GM04504 (cell line): ENCODE data around the gene CORO7.

Experiments
- DNase-seq: peaks from one replicate; pipeline ENCODE4 v3.0.0-alpha.2; 2012; ENCODE audit warnings: low read depth

CORO7 gene

DNA sequence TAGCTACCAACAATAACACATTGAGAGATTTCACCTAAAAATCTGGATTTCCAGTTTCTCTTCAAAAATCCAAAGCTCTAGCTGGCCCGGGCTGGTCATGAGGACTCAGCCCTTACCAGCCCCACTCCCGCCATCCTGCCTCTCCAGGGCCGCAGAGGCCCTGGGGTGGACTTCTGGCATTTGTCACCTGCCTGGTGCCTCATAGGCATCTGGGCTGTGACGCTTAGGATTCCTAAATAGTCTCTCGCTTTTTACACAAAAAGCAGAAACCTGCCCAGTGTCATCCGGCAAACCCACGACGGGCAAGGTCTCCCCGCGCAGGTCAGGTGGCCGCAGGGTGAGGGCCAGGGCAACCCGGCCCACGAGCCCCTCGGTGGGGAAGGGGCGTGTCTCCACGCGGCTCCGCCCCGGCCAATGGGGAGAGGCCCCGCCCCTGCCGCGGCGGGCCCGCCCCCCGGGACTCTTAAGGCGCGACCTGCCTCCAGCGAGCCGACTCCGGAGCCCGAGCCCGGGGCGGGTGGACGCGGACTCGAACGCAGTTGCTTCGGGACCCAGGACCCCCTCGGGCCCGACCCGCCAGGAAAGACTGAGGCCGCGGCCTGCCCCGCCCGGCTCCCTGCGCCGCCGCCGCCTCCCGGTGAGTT is 44.9 kb downstream of the CORO7 start, which contains the start of gene VASN:
TSS of gene VASN (plus strand) at position 492 of the 644 bp plus-strand sequence. CDS start 9,030 bp downstream, outside the sequence.
- DNase-seq = no peak

DNA sequence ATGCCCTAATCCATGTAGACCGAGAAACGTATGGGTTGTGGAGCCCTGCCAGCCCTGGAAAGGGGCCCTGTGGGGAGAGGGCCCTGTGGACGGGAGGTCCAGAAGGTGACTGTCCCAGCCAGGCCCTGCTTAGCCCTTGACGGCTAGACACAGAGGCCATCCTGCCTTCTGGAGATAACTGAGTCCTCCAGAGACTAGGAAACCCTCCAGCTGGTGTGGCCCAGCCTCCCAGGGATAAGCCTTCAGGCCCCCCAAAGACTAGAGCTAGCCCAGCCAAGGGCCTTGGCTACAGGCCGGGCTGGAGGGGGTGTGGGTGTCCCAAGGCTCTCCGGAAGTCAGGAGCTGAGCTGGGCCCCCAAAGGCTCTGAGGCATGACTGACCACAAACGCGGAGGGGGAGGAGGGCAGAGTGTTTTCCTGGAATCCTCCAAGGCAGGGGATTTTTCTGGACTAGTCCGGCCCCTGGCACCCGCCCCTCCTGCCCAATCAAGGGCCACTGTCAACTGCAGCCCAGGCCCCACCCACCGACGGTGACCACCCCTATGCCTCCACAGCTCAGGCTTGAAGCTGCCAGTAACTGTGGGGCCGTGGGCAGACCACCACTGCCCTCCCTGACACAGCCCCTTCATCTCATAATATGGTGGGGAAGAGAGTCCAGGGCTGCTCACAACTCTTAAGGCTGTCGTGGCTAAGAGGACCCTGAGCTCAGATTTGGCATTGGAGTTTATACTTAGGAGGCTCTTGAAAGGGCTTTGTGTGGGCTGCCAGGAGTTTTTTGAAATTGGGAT is 45.6 kb downstream of the CORO7 start:
- no peak for DNase-seq

DNA sequence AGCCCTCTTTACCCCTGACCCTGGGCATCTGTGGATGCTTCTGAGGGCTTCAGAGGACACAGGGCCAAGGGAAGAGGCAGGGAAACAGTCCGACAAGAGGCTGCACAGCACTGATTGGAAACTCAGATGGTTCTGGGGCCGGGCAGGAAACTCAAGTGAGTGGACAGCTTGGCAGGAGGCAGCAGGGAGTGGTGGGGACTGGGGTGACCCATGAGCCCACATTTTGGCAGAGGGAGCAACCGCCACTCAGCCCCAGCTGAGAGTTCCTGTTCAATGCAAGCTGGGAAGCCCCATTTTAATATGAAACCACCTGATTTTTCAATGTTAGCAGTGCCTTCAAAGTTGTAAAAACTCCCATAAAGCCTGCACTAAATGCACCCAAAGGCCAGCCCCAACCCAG is 46.2 kb downstream of the CORO7 start:
- DNase-seq = no peak

DNA sequence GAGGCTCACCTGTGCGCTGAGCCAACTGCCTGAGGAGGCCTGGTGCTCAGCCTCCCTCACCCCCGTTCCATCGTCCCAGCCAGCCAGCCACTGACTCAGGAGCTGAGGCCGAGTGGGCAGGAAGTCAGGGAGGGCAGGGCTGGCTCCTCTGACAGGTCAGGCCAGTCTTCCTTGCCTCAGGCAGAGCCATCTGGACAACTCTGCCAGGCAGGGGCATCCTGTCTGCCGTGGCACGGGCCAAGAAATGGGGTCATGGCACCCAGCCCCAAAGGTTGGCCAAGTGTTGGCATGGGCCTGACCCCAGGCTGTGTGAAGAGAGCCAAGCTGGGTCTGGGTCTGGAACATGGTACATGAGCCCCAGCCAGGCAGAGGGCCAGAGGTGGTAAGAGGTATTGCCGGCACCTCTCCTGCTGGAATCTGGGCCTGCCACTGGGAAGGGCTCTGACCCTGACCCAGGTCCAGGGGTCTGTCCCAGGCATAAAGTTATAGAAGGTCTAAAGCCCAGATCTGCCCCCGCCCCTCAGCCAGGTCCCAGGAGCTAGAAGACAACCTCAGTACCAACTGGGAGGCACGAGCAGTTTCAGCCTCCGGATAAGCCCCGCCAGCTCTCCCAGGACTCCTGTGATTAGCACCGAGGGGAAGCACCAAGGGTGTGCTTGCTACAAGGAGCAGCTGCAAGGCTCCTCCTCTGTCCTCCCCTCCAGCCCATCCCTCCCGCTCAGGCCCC is 47.2 kb downstream of the CORO7 start:
- no peak for DNase-seq

DNA sequence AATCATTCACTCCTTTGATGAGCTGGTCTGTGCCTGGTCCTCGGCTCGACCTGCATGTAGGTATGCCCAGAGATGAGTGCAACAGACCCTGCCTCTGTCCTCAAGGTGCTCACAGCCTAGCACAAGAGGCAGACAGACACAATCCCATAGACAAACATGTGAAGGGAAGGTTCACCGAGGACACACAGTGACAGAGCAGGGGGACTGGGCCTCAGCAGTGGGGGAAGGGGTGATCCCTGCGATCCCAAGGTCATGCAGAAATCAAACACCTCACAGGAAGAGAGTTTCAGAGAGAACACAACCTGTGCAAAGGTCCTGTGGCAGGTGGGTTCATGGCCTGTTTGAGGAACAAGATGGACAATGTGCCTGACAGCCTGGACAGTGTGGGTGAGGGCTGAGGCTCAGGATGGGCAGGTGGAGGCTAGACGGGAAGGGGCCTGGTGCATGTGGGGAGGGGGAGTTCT is 49.0 kb downstream of the CORO7 start:
- DNase-seq = no peak

DNA sequence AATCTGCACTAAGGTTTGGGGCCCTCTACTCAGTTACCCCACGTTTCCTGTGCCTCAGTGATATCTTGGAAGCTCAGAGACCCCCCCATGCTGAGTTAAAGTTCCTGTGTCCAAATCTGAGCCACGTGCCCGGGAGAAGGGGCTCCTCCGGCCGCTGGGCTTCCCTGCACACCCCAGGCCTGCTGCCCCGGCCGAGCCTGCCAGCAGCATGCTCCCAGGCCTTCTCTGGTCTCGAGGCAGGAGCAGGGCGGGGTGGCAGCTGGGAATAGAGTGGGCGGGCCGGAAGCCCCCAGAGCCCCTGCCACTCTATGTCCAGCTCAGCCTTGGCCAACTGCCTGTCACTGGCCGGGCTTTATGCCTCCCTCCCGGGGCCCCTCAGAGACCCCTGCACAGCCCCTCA is 50.4 kb downstream of the CORO7 start:
- DNase-seq = no peak

DNA sequence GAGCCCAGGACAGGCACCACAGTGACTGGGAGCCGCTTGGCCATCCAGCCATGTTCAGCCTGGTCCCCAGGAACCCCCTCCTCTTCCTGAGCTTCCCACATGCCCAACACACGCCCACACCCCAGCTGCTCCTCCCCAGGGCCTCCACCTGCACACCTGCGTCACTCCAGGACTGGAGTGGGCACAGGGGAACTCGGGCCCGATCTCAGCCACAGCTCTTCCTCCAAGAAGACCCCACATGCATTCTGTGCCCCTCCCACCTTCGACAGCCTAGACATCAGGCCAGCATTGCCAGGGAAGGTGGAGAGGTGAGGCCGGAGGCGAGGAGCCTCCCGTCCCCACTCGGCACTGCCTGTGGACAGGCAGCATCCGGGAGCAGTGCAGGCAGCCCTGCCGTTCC is 50.8 kb downstream of the CORO7 start:
- no peak for DNase-seq

DNA sequence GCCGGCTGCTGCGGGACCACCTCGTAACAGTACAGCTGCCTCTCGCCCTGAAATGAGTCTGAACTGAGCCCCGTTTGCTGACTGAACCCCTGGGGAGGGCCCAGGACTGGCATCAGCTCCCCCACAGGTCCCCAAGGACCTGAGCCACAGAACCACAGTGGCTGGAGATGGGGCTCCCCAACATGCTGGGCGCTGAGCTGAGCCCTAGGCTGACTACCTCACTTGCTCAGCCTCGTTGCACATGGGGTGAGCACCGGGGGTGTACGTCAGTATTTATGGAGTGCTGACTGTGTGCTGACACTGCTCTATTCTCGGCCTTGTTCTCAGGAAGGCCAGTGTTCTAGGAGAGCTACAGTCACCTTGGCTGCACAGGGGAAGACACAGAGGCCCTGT is 51.4 kb downstream of the CORO7 start:
- DNase-seq = no peak

DNA sequence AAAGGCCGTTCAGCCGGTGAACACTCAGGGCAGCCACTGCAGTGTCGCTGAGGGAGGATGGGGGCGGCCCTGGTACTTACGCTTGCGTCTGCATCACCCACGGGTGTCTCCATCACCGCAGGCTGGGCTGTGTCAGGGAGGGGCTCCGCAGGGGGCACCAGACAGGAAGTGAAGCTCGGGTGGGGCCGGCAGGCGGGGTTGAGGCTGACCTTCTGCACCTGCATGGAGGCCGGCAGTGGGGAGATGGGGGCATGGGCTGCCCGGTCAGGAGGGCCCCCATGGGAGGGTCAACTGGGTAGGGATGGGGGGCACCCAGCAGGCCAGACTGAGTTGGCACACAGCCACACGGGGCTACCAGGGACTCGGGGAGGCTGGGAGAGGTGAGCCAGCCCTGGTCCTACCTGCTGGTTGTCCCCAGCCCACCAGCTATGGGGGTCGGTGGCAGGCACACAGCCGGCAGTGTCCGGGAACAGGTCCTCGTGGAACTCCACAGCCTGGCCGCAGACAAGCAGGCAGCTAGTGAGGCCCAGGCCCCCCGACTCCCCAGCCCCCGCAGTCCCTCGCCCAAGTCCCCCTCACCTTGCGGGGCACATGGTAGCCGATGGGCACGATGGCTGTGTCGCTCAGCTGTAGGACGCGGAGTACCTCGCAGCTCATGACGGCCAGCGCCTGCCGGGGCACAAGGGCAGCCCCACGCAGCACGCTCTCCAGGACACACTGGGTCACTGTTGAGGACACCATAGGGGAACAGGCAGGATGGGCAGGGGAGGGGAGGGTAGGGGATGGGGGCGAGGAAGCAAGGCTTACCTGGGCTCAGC is 52.0 kb downstream of the CORO7 start:
- no peak for DNase-seq

DNA sequence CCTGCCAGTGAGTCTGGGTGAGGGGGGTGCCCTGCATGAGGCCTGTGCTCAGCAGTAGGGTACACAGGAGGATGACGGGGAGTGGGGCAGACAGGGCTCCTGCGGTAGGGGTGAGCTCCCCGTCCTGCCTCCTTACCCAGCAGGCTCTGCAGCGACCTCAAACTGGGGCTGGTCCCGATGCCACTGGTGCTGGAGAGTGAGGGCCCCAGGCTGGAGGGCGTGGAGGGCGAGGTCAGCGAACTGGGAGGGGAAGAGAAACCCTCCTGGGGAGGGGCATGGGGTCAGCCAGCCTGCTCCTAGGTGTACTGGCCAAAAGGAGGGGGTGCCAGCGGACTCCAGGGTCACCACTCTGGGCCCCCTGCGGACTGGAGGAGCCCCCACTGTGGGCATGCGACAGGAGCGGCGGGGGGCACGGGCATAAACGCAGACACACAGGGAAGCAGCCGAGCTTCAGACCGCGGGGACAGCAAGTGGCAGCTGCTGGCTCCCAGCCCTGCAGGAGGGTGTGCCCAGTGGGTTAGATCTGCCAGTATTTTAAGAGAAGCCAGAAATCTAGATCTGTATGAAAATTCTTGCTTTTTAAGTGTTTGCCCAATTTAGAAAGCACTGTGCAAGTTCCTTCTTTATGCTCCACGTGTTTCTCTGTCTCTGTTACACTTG is 53.8 kb downstream of the CORO7 start:
- DNase-seq = no peak

DNA sequence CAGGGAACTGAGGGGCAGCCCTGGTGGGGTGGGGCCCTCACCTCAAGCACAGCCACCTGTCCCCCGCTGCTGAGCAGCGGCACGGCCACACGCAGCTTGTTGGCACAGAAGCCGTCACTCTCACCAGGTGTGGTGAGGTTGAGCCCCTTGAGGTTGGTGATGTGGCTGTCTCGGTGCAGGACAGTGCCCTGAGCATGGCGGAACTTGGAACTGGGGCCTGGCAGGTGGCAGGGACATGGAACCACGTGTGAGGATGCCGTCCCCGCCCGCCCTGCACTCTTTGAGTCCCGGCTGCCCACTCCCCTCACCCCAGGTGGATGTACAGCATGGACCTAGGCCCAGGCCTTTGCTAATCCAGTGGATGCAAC is 54.5 kb downstream of the CORO7 start:
- DNase-seq = no peak

DNA sequence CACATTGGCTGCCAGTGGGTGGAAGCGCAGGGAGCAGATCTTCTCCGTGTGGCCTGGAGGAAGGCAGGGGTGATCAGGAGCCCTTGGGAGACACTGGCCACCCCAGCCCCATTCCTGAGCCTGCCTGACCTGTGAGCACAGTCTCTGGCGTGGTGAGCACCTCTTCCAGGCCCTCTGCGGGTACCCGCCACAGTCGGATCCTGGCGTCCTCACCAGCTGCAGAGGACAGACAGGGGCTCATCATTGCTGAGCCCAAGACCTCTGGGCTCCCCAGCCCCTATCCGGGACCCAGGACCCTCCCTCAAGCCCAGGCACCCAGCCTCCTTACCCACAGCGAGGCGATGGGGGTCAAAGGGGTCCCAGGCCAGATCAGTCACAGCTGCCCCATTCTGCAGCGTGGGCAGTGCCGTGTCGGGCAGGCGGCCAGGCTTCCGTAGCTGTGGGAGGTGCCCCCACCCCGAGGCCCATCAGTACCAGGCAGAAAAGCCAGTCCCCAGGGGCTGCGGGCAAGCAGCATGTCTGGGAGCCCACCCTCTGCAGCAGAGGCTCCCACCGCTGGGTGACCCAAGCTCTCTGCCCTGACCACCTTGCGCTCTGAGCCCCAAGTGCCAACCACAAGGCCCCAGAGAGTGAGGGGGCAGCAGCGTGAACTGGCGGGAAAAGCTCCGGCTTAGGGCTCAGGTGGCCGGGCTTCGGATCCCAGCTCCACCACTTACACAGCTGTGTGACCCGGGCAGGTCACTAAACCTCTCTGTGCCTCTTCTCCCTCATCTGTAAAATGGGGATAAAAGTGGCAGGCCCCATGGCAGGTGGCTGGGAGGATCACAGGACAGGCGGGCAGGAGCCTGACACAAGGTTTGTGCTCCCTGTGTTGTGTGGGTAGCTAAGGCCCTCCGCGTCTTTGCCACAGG is 55.1 kb downstream of the CORO7 start:
- DNase-seq = no peak

DNA sequence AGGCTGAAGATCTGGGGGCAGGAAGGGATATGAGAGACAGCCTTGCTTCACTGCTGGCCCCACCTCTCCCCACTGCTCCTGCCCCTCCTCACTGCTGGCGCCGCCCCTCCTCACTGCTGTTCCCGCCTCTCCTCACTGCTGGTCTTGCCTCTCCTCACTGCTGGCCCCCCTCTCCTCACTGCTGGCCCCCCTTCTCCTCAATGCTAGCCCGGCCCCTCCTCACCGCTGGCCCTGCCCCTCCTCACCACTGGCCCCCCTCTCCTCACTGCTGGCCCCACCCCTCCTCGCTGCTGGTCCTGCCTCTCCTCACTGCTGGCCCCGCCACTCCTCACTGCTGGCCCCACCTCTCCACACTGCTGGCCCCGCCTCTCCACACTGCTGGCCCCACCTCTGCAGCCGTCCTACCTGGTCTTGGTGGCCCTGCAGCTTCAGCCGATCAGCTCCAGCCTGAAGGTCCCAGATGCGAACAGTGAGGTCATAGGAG is 55.8 kb downstream of the CORO7 start:
- DNase-seq = no peak

DNA sequence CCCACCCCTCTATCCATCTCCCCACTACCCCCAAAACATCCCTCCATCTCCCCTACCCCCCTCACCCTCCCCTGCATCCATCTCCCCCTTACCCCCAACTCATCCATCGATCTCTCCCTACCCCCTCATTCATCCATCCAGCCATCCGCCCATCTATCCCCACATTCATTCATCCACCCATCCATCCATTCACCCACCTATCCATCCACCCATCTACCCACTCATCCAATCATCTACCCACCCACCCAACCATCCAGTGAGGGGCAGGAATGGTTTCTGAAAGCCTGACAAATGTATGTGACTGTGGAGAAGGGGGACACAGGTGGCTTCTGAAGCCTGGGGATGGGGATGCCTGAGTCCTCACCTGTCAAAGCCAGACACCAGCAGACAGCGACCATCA is 56.5 kb downstream of the CORO7 start:
- DNase-seq = no peak

DNA sequence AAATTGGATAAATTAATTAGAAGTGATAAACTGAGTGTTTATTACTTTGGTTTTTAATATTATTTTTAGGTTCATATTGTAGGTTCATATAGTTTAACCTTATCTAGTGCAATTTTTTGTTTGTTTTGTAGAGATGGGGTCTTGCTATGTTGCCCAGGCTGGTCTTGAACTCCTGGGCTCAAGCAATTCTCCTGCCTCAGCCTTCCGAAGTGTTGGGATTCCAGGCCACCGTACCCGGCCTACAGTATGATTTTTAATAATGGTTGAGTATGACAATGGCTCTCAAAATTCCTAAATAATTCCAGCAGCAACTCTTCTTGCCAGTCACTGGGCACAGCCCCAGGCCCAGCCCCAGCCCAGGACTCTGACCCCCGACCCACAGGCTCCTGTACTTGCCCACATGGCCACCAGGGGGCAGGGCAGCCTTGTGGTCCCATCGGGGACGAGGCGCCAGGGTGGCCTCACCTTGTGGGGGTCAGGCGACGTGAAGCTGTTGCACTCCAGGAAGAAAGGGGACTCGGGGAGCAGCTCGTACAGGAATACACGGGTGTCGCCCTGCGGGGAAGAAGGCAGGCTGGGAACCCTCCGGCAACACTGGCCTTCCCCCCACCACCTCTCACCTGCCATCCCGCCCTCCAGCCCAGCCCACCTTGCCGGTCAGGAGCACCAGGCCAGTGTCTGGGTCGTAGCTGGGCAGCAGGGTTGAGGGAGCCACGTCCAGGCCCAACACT is 57.4 kb downstream of the CORO7 start:
- DNase-seq = no peak

DNA sequence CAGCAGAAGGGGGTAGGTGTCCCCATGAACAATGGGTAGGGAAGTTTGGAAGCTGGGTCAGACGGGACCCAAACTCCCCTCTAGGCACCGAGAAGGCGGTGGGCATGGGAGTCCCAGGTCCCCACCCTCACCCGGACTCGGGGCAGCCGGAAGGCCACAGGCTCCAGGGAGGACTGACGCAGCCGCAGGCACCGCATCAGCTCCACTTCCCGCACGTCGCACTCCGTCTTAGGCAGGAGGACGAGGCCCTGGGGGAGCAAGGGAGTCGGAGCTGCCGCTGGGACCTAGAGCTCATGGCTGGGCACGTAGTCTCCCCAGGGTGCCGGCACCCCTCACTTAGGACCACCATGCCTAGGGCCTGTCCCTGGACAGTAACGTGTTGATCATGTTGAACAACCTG is 58.2 kb downstream of the CORO7 start:
- no peak for DNase-seq

DNA sequence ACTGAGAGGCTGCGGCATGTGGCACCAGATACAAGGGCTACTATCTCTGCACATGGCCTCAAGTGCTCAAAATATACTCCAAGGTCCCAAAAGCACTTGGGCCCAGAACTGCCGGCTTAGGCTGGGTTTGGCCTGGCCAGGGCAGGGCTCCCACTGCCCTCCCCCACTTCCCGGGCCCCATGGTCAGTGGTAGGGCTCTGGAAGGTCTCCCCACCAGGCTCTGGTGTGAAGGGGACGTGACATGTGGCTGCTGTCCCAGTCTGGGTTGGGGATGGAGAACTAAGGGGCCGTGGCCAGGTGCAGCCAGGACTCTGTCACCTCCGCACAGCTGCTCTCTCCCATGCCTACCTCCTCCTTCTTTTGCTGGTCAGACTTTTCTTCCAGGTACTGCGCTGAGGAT is 59.6 kb downstream of the CORO7 start:
- no peak for DNase-seq

DNA sequence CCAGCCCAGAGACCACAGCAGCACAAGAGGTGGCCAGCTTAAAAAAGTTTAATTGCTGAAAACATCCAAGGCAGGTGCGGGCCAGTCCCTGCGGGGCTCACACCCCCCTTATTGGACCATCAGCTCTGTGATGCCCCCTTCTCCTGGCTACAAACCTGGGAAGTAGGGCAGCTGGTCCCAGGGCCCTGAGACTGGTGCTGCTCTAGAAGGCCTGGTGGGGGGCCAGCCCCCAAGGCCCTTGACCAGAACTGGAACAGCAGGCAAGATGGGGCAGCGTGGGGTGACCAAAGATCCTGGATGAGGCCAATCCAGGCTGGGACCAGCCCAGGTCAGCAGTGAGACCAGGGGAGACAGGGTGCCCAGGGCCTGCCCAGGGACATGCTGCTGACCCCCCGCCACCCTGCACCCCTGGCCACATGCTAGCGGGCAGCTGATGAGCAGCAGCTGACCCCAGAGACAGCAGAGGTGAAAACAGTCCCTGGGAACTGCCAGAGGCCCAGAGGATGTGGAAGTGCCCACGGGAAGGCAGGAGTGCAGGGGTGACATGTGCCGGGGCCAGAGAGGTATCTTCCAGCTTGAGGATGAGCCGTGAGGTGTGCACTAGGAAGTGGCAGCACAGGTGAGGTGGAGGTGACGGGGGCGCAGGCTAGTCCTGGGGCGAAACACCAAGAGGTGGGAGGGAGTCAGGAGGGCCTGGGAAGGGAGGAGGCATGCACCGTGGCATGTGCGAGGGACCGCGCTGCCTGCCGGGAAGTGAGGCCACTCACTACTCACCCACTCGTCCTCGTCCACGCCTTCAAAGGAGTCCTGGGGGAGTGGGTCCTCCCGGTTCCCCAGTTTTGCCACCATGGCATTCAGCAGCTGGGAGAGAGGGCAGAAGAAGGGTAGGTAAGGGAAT is 61.6 kb downstream of the CORO7 start:
- no peak for DNase-seq

DNA sequence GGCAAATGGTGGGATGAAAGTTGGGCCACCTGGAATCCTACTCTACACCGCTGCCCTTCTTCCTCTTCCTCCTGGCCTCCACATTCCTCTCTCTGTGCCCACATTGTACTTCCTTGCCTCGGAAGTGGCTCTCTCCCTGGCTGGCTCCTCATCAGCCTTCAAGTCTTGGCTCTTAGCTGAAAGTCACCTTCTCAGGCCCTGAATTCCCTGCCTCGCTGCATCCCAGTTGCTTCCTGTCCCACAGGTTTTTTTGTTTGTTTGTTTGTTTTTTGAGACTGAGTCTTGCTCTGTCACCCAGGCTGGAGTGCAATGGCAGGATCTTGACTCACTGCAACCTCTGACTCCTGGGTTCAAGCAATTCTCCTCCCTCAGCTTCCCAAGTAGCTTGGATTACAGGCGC is 62.7 kb downstream of the CORO7 start:
- DNase-seq = no peak
